ENCODE results near the gene RPS15A.
"Not testable (repeated sequence)": the region's sequence is repeated elsewhere in the genome, so short reads cannot be mapped to it uniquely, and the experiment has no call there.

Gene RPS15A

DNA sequence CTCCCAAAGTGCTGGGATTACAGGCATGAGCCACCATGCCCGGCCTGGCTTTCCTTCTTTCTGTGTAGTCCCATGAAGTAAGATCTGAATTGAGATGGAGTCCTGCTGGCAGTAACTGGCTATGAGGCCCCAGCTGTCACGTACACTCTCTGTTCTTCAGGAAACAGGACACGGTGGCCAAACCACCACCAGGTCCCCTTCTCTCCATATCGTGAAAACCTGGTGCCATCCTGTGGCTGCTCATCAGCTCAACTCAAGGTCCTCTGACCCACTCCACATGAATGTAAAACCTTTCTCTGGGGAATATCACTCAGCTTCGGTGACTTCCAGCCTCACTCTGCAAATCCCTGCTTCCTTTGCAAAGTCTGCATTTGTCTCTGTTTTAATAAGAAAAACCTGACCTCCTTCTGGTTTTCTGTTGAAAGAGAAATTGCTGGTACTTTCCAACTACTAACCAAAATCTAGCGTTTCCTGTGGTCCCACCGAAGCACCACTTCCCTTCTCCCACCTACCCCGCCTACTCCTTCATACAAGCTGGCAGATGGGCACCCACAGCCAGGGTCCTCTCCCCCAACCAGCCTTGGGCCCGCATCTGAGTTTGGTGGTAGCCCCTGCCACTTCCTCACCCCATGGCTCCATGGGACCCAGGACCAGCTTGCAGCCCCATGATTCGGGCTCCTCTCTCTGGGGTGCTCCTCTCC, 32.0 kb downstream of the RPS15A start:
- DNase-seq (ENCODE audit: low read depth in 1 of 2, low spot score in 1 of 2) = not testable (repeated sequence)

- DNase-seq (ENCODE audit: low read depth in 1 of 2, low spot score in 1 of 2) = not testable (repeated sequence)
These were observed 33.5 kb downstream of the RPS15A start for GRCh38 chr16:18756639-18757038.

- DNase-seq (ENCODE audit: low read depth in 1 of 2, low spot score in 1 of 2) = not testable (repeated sequence)
These were observed 47.3 kb downstream of the RPS15A start for GRCh38 chr16:18742870-18743269.

DNA sequence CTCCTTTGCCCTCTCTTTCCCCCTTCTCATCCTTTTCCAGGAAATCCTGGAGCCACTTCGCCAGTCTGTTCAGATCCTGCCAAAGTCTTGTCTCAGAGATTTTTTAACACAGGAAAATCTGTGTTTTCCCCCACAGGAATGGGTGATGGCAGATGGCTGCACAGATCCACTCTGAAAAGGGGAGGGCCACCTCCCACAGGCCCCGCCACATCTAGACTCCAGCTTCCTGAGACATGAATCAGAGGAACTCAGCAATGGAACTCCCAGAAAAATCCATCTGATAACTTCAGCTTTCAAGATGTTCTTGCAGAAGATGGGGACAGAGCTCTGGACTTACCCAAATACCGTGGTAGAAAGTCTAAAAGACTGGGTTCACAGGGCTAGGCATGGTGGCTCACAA, 50.1 kb downstream of the RPS15A start:
- not testable (repeated sequence) for DNase-seq (ENCODE audit: low read depth in 1 of 2, low spot score in 1 of 2)

DNA sequence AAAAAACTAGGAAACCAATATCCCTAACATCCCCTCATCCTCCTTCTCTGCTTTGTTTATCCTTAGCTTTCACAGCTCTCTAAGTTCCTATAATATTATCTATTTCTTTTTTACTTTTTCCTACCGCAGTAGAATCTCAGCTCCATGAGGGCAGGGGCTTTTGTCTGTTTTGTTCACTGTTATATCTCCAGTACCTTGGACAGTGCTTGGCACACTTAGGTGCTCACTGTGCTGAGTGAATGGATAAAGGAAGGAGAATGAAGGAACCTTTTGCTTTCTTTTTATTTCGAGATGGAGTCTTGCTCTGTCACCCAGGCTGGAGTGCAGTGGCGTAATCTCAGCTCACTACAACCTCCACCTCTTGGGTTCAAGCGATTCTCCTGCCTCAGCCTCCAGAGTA, 51.4 kb downstream of the RPS15A start:
- DNase-seq (ENCODE audit: low read depth in 1 of 2, low spot score in 1 of 2) = not testable (repeated sequence)

DNA sequence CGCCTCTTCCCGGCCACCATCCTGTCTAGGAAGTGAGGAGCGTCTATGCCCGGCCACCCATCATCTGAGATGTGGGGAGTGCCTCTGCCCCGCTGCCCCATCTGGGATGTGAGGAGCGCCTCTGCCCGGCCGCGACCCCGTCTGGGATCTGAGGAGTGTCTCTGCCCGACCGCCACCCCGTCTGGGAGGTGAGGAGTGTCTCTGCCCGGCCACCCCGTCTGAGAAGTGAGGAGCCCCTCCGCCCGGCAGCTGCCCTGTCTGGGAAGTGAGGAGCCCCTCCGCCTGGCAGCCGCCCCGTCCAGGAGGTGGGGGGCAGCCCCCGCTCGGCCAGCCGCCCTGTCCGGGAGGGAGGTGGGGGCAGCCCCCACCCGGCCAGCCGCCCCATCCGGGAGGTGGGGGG, 55.9 kb downstream of the RPS15A start:
- DNase-seq (ENCODE audit: low read depth in 1 of 2, low spot score in 1 of 2) = not testable (repeated sequence)

Measured in activated CD4-positive, alpha-beta T cell treated with anti-CD3 and anti-CD28 coated beads, Interleukin-2, amount 50 U/mL, for 24 hours (primary cell).